A549 (cell line): ENCODE results near the gene MATN3. TPM values are rescaled to one million over a fixed set of nuclear protein-coding genes. Genes with fewer than 3 reads are reported as not detected.
A peak's percentile ranks its signal among the peaks of the same experiment; 100 is the strongest.

Experiments used
- ATAC-seq, 2 experiments: fragments of 200-7000 bp in 1 of 2; fragments of >200 bp in 1 of 2; cut with Nextera tagmentation in 1 of 2; cut with Tn5 transposase in 1 of 2; 3 replicates each; pipeline versions ENCODE4 v1.8.0 to v1.9.1; 2018 to 2020; ENCODE audit warnings: mild to moderate bottlenecking in 1 of 2, moderate library complexity in 1 of 2
- CTCF ChIA-PET: fragments of 300-600 bp; sonication (Branson Sonifier 250); formaldehyde crosslinking; extraction: SDS; loops from one replicate; lab custom pipeline; 2021; ENCODE audit warnings: antibody characterized with exemption, inconsistent platforms; lab: Yijun Ruan, JAX
- POLR2A ChIA-PET: fragments of 350-600 bp; formaldehyde crosslinking; extraction: SDS; loops from one replicate; lab custom pipeline; 2021; ENCODE audit warnings: antibody characterized with exemption, inconsistent platforms; lab: Yijun Ruan, JAX
- DNase-seq, 2 experiments: peaks; one replicate each; pipeline versions ENCODE4 v3.0.0 to v3.0.0-alpha.2; 2011 to 2016; ENCODE audit warnings: low read depth in 1 of 2, low spot score in 1 of 2
- FAIRE-seq: peaks from 2 replicates; lab custom pipeline; 2011; peaks lifted over from hg19 to GRCh38; lab: Jason Lieb, UNC
- H3K27ac ChIP-seq, 2 experiments: fragments of >200 bp; sonication (Bioruptor Twin); formaldehyde crosslinking; 3 replicates each; pipeline ENCODE4 v1.5.1; 2016 to 2017
- H3K4me1 ChIP-seq: fragments of >200 bp; sonication (Bioruptor Twin); formaldehyde crosslinking; 3 replicates; pipeline ENCODE4 v1.6.1; 2016
- H3K4me2 ChIP-seq: fragments of >200 bp; sonication (Bioruptor Twin); formaldehyde crosslinking; 3 replicates; pipeline ENCODE4 v1.6.1; 2016
- H3K4me3 ChIP-seq: fragments of >200 bp; sonication (Bioruptor Twin); formaldehyde crosslinking; 3 replicates; pipeline ENCODE4 v1.5.1; 2016
- H3K9me3 ChIP-seq: fragments of >200 bp; sonication (Bioruptor Twin); formaldehyde crosslinking; 3 replicates; pipeline ENCODE4 v1.6.1; 2016
- CEBPB ChIP-seq, 2 experiments: fragments of >200 bp in 1 of 2; sonication (Bioruptor Twin) in 1 of 2; formaldehyde crosslinking in 1 of 2; IDR thresholded peaks; 2 replicates each; pipeline ENCODE4 v1.6.1; 2012 to 2016
- EHMT2 ChIP-seq: fragments of 200-600 bp; sonication (generic); IDR thresholded peaks from 2 replicates; pipeline ENCODE4 v1.6.1; 2016; ENCODE audit warnings: antibody characterized with exemption, low read depth, mild to moderate bottlenecking, moderate library complexity
- FOSB ChIP-seq: fragments of 250-450 bp; sonication (Bioruptor Pico); IDR thresholded peaks from 2 replicates; pipeline ENCODE4 v1.5.0; 2020; ENCODE audit warnings: mild to moderate bottlenecking, moderate library complexity
- FOSL2 ChIP-seq, 2 experiments: fragments of 450-650 bp in 1 of 2; fragments of >200 bp in 1 of 2; sonication (Bioruptor Twin) in 1 of 2; formaldehyde crosslinking; IDR thresholded peaks; 2 replicates each; pipeline versions ENCODE4 v1.5.0 to v1.6.1; 2016 to 2020; ENCODE audit warnings: mild to moderate bottlenecking in 1 of 2, moderate library complexity in 1 of 2
- GATA3 ChIP-seq: IDR thresholded peaks from 2 replicates; pipeline ENCODE4 v1.6.1; 2012; ENCODE audit warnings: borderline replicate concordance
- HDAC2 ChIP-seq: fragments of 200-600 bp; sonication (generic); IDR thresholded peaks from 2 replicates; pipeline ENCODE4 v1.6.1; 2016
- HEYL ChIP-seq: fragments of 250-450 bp; sonication (Bioruptor Pico); IDR thresholded peaks from 2 replicates; pipeline ENCODE4 v1.8.0; 2021; ENCODE audit warnings: mild to moderate bottlenecking, moderate library complexity
- HOXB13 ChIP-seq: fragments of 250-450 bp; sonication (Bioruptor Pico); IDR thresholded peaks from 2 replicates; pipeline ENCODE4 v1.5.0; 2020; ENCODE audit warnings: low read depth, mild to moderate bottlenecking, moderate library complexity
- HOXB5 ChIP-seq: fragments of 250-450 bp; sonication (Bioruptor Pico); IDR thresholded peaks from 2 replicates; pipeline ENCODE4 v1.5.0; 2020; ENCODE audit warnings: mild to moderate bottlenecking, moderate library complexity
- KDM5A ChIP-seq: fragments of 200-600 bp; sonication (generic); IDR thresholded peaks from 2 replicates; pipeline ENCODE4 v1.6.1; 2016; ENCODE audit warnings: antibody characterized with exemption, mild to moderate bottlenecking
- NFE2L2 ChIP-seq: fragments of 150-350 bp; conservative IDR thresholded peaks from 2 replicates; pipeline ENCODE4 v1.6.1; 2014; ENCODE audit warnings: low read length
- POLR2A ChIP-seq: IDR thresholded peaks from 2 replicates; pipeline ENCODE4 v1.6.1; 2012; ENCODE audit warnings: mild to moderate bottlenecking, low read length
- TFCP2L1 ChIP-seq: fragments of 250-450 bp; sonication (Bioruptor Pico); IDR thresholded peaks from 2 replicates; pipeline ENCODE4 v1.5.0; 2021; ENCODE audit warnings: mild to moderate bottlenecking
- ZSCAN20 ChIP-seq: fragments of 250-450 bp; sonication (Bioruptor Pico); IDR thresholded peaks from 2 replicates; pipeline ENCODE4 v1.8.0; 2022; ENCODE audit warnings: mild to moderate bottlenecking, moderate library complexity
- WGBS: methylation state at CpG from one replicate; pipeline ENCODE4 v1.1.6; 2017; ENCODE audit errors: missing lambda C conversion rate; 5-methylcytosine and 5-hydroxymethylcytosine counted together
- polyA plus RNA-seq, 4 experiments: library from polyadenylated mRNA; depleted of rRNA in 3 of 4; stranded (reverse); fragments of >200 nt; fragmentation: RNase III in 1 of 4; extraction: RNeasy Plus Mini Kit Qiagen cat#74134 plus additional on column Dnase treatment in 1 of 4; gene quantifications; 2 replicates in 3 of 4; 3 replicates in 1 of 4; pipeline ENCODE4 v1.2.3, GENCODE V29; 2011 to 2017
- TF ChIP-seq, protein P1 (sequence below): IDR thresholded peaks from 2 replicates; pipeline ENCODE4 v1.6.1; 2012
- TF ChIP-seq, protein P2 (sequence below): fragments of >200 bp; sonication (Bioruptor Twin); formaldehyde crosslinking; IDR thresholded peaks from 3 replicates; pipeline ENCODE4 v1.5.1; 2016
- TF ChIP-seq, protein P3 (sequence below): fragments of 250-450 bp; sonication (Bioruptor Pico); IDR thresholded peaks from 2 replicates; pipeline ENCODE4 v1.5.0; 2020; ENCODE audit warnings: low read depth, mild to moderate bottlenecking, moderate library complexity

The MATN3 gene
- polyA plus RNA-seq, 2 of the 4 experiments (the other 2 are of a cell fraction): 14.2 to 16.8 TPM

DNA sequence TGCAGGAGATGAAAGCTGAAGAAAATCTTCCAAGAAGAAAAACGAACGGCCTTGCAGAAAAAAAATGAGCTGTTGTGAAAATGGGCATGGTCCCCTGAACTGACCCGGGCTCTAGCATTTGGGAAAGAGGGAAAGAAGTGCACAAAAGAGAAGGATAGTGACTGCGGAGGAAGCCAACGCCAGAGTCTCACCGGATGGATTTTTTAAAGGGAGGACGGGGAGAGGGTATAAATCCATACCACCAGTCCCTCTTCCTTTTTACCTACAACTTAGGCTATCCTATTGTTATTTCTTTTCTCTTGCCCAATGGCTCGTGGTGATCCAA is 23.2 kb downstream of the MATN3 start:
- Histone ChIP-seq H3K4me1 (peaks cover 17% of the 10 kb centered on the region), H3K4me2 (peak overlapping the region; percentile 91), H3K4me3 (peak overlapping the region; percentile 68)
- ATAC-seq (peak in 1 of 2 experiments; percentile 11; a peak in 3 of 6 replicates), FAIRE-seq (no peak), DNase-seq (no peak)
- CTCF ChIA-PET: interaction anchor here (1.1 to 1.5 kb wide), 4 partner anchors 9 to 109 kb away, joined by 3 to 4 read pairs (median 3); no protein-coding TSS in a partner anchor
- 9% methylated on average over 8 of the region's 8 CpGs for WGBS
- no peak for TF ChIP-seq GATA3
- peak in 1 of 2 experiments; percentile 27; a peak in 1 of 4 replicates for TF ChIP-seq CEBPB (IDR thresholded peaks at IDR 0.05)
- TF ChIP-seq, all 56 proteins: peak for 1
- Histone ChIP-seq H3K27ac (peak overlapping the region; percentile 73 to 89), H3K9me3 (no peaks in the 10 kb centered on the region)
- POLR2A ChIA-PET: interaction anchor here (0.7 to 1.5 kb wide), 8 partner anchors 8 to 82 kb away, joined by 3 to 16 read pairs (median 4); partner anchors contain the start of genes LAPTM4A and MATN3

DNA sequence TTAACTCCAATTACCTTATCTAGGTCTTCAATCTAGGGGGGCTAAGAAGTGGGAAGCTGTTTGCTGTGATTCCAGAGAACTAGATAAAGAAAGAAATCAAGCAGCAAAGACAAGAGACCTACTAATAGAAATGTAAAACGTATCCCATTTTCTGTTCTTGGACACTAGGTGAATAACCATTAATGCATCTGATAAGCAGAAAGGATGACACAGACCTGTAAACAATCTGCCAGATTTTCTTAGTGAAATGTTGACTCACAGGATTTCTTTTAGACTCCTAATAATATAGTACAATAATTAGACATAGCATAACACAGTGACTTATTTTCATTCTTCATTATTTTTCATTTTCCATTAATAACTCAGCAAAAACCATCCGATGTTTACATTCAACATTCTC is 23.9 kb downstream of the MATN3 start:
- H3K9me3 ChIP-seq: no peaks in the 10 kb centered on the region
- DNase-seq (no peak), ATAC-seq (no peak), FAIRE-seq (no peak)
- peak overlapping the region; percentile 68 for H3K4me3 ChIP-seq
- ChIA-PET CTCF (interaction anchor here (1.0 to 1.5 kb wide), 4 partner anchors 8 to 115 kb away, joined by 3 to 5 read pairs (median 4); no protein-coding TSS in a partner anchor), POLR2A (no interaction called here)
- H3K27ac ChIP-seq: no peak overlapping the region
- TF ChIP-seq HEYL (CRISPR knock-in tag) (no peak), HDAC2 (no peak)
- TF ChIP-seq, protein P1, sequence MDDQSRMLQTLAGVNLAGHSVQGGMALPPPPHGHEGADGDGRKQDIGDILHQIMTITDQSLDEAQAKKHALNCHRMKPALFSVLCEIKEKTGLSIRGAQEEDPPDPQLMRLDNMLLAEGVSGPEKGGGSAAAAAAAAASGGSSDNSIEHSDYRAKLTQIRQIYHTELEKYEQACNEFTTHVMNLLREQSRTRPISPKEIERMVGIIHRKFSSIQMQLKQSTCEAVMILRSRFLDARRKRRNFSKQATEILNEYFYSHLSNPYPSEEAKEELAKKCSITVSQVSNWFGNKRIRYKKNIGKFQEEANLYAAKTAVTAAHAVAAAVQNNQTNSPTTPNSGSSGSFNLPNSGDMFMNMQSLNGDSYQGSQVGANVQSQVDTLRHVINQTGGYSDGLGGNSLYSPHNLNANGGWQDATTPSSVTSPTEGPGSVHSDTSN: no peak
- H3K4me1 ChIP-seq: peaks cover 17% of the 10 kb centered on the region
- H3K4me2 ChIP-seq: peak overlapping the region; percentile 91
- 50% methylated on average over 2 of the region's 2 CpGs for WGBS

DNA sequence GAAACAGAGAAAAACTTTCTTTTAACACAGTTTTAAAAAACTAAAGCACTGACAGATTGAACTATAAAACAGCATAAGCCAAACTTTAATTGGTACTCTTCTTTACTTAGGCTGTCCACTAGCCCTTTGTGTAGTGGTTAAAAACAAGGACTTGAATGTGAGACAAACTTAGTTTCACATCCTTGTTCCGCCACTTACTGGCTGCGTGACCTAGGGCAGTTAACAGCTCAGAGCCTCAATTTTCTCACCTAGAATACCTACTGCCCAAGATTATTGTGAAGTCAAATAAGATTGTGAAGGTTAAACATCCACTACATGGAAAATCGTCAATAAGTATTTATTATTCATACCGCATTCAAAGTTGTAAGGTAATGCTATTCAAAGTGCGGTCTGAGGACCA is 24.5 kb downstream of the MATN3 start:
- Histone ChIP-seq H3K4me1 (peaks cover 20% of the 10 kb centered on the region), H3K27ac (no peak overlapping the region), H3K4me3 (no peak overlapping the region), H3K9me3 (no peaks in the 10 kb centered on the region), H3K4me2 (peak overlapping the region; percentile 91)
- ATAC-seq (no peak), DNase-seq (no peak), FAIRE-seq (no peak)
- ChIA-PET POLR2A (no interaction called here), CTCF (interaction anchor here (1.0 to 1.5 kb wide), 3 partner anchors 14 to 116 kb away, joined by 3 to 5 read pairs (median 4); no protein-coding TSS in a partner anchor)
- TF ChIP-seq, protein P2, sequence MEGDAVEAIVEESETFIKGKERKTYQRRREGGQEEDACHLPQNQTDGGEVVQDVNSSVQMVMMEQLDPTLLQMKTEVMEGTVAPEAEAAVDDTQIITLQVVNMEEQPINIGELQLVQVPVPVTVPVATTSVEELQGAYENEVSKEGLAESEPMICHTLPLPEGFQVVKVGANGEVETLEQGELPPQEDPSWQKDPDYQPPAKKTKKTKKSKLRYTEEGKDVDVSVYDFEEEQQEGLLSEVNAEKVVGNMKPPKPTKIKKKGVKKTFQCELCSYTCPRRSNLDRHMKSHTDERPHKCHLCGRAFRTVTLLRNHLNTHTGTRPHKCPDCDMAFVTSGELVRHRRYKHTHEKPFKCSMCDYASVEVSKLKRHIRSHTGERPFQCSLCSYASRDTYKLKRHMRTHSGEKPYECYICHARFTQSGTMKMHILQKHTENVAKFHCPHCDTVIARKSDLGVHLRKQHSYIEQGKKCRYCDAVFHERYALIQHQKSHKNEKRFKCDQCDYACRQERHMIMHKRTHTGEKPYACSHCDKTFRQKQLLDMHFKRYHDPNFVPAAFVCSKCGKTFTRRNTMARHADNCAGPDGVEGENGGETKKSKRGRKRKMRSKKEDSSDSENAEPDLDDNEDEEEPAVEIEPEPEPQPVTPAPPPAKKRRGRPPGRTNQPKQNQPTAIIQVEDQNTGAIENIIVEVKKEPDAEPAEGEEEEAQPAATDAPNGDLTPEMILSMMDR: no peak
- TF ChIP-seq KDM5A: no peak
- TF ChIP-seq NFE2L2: no peak
- TF ChIP-seq ZSCAN20 (CRISPR knock-in tag): no peak
- TF ChIP-seq TFCP2L1 (CRISPR knock-in tag): no peak
- TF ChIP-seq FOSB: no peak
- TF ChIP-seq HOXB13: no peak
- no peak for TF ChIP-seq EHMT2
- no peak for TF ChIP-seq POLR2A
- TF ChIP-seq, protein P3, sequence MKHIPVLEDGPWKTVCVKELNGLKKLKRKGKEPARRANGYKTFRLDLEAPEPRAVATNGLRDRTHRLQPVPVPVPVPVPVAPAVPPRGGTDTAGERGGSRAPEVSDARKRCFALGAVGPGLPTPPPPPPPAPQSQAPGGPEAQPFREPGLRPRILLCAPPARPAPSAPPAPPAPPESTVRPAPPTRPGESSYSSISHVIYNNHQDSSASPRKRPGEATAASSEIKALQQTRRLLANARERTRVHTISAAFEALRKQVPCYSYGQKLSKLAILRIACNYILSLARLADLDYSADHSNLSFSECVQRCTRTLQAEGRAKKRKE (CRISPR knock-in tag): no peak
- no peak for TF ChIP-seq HOXB5 (CRISPR knock-in tag)
- 94% methylated on average over 5 of the region's 5 CpGs for WGBS

DNA sequence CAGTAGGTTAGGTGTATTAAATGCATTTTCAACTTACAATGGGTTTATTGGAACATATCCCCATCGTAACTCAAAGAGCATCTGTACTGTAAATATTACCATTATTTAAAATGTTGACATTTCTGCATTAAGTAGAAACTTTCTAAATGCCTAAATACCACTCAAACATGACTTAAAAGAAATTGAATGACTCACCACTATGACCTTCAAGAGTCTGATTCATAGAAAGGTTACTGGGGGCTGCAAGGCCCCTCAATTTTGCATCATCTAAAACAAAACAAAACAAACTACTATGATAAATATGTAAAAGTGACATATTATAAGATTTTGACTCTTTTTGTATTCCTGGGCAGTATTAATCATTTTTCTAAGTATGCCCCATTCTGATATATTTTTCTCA is 30.2 kb downstream of the MATN3 start:
- 61% methylated on average over 1 of the region's 1 CpG for WGBS
- H3K4me3 ChIP-seq: no peak overlapping the region
- TF ChIP-seq HDAC2 (no peak), FOSL2 (IDR thresholded peaks at IDR 0.05) (no peak), FOSL2 (CRISPR knock-in tag; IDR thresholded peaks at IDR 0.05) (peak; percentile 64)
- peak overlapping the region; percentile 4; the same call in 2 of the 3 replicates for H3K4me2 ChIP-seq
- FAIRE-seq: no peak
- ChIA-PET CTCF (interaction anchor here (0.9 to 2.0 kb wide), 4 partner anchors 26 to 122 kb away, joined by 3 to 6 read pairs (median 3); no protein-coding TSS in a partner anchor), POLR2A (interaction anchor here (1.3 kb wide), 1 partner anchor 8 kb away, joined by 5 read pairs; the partner anchor contains the start of gene WDR35)
- peaks cover 13% of the 10 kb centered on the region for H3K4me1 ChIP-seq
- no peak for ATAC-seq
- no peak for DNase-seq
- no peaks in the 10 kb centered on the region for H3K9me3 ChIP-seq
- no peak overlapping the region for H3K27ac ChIP-seq
